Stimulated activated CD4-positive, alpha-beta T cell treated with anti-CD3 and anti-CD28 coated beads, Interleukin-2, amount 100 ng/mL, for 48 hours (primary cell): ENCODE data around the gene WAC.

Experiments used
- DNase-seq, 2 donors: peaks; one replicate each; pipeline ENCODE4 v3.0.0-alpha.2; 2020

The WAC gene

DNA sequence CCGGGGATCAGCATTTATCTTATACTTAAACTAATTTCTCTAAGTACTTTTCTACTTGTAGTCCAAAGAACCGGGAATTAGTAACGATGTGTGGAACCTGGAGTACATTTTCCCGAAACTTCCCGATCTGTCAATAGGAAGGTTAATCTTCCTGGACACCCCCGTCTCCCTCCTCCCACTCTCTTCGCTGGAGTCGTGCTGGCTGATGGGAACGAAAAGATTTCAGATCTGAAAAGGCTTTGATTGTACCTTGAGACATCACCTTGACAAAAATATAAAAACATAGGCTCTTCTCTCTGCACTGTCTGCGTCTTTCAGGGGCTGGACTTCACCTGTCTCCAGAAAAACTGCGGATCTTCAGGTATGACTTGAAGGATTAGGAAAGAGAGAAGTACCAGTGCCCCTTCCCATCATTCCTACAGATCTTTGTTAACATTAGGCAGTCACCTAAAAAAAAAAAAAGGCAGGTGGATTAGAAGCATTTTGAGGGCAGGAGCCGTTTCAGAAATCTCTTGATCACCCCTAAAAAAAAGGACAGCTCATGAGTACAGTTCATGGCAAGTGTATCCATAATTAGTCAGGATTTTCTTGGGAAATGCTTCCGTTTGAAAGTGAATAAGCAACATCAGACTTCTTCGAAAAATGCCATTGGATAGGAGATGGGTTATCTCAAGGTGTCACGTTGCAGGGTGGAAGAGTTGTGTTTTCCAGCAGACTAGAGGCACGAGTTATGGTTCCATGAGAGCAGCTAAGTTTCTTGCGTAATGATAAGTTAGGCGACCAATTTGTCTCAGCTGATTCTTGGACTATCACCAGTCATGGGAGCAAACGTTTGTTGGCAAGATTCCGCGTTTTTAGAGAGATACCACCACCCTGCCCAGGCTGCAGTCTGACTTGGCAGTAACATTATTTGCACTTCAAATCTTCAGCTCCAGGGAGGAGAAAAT is 136.6 kb downstream of the WAC start:
- no peak for DNase-seq
